HG03280 (cell line): ENCODE measurements around the gene CLDN3.
"Not testable (repeated sequence)": the region's sequence is repeated elsewhere in the genome, so short reads cannot be mapped to it uniquely, and the experiment has no call there.

Experiments
- ATAC-seq: cut with Tn5 transposase; IDR thresholded peaks from one replicate; pipeline ENCODE4 v1.9.1; 2021; ENCODE audit warnings: mild to moderate bottlenecking, moderate library complexity; ENCODE audit not compliant: unreplicated experiment

Gene CLDN3, protein sequence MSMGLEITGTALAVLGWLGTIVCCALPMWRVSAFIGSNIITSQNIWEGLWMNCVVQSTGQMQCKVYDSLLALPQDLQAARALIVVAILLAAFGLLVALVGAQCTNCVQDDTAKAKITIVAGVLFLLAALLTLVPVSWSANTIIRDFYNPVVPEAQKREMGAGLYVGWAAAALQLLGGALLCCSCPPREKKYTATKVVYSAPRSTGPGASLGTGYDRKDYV

DNA sequence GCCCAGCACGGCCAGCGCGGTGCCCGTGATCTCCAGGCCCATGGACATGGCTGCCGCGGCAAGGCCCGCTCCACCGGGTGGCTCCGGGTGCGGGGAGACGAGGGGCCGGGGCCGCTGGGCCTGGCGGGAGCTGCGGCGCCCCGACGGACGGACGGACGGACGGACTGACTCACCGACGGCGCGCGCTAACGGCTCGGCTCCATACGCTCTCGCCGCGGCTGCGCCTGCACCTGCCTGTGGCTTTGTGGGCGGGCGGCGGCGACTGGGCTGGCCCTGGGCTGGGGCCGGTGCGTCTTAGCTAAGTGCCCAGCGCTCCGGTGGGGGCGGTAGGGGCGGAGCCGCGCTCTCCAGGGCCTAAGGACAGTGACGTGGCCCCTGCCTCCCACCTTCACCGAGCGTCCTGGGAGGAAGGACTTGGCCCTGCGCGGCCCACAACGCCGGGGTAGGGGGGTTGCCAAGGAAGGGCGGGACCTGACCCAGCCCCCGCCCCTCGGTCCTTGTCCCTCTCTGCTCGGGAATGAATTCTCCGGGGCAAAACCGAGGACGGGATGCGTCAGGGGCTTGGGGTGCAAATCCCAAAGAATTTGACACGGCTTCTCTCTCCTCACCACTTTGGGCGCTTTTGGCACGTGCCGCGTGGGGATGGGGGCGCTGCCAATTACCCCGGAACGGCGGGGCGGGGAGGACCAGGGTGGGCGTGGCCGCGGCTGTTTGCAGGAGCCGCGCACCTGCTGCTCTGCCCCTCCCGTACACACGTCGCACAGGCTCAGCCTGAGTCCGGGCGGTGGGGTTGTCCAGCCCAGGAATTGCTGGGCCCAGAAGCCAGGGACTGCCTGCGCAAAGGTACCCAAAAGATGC, at the start of gene CLDN3:
Gene CLDN3 (minus strand): TSS at position 269 of the 858 bp plus-strand sequence. CDS start 221 bp downstream, at position 48.
- ATAC-seq = no peak

DNA sequence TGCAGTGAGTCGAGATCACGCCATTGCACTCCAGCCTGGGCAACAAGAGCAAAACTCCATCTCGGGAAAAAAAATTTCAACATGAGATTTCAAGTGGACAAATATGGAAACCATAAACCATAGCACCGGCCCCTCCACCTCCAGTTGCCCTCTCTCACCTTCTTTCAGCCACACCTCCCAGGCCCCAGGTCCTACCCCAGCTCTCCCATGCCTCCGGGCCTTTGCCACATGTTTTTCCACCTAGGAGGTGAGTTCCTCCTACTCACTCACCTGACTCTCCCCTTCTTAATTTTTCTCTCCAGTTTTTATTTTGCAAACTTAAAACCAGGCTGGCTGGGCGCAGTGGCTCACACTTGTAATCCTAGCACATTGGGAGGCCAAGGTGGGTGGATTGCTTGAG, 47.1 kb upstream of the CLDN3 start:
- no peak for ATAC-seq

DNA sequence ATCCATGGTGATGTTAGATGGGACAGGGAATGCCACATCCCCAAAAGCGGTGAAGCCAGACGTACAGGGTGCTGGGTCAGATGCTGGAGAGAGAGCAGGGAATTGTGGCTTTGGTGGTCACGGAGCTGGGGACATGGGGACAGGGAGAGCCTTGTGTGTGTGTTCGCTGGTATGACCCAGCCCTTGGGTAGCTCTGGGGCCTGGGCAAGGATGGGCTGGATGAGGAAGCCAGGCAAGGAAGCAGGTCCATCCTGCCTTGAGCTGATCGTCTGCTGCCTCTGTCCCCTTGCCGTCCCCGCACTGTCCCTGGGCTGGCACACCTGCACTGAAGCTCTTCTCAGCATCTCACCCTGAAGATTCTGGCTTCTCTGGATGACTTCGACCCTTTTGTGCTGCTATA, 45.4 kb upstream of the CLDN3 start:
- ATAC-seq = no peak

DNA sequence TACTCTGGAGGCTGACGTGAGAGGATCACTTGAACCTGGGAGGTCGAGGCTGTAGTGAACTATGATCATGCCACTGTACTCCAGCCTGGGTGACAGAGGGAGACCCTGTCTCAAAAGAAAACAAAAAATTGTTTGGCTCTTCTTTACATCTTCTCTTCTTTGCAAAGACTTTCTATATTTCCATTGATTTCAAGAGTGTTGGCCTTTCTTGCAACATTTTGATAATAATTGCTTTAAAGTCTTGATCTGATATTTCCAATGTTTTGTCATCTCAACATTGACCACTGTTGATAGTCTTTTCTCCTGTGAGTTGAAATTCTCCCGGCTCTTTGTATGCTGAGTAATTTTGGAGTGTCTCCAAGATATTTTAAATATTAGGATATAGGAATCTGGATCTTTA, 42.9 kb upstream of the CLDN3 start:
- no peak for ATAC-seq

DNA sequence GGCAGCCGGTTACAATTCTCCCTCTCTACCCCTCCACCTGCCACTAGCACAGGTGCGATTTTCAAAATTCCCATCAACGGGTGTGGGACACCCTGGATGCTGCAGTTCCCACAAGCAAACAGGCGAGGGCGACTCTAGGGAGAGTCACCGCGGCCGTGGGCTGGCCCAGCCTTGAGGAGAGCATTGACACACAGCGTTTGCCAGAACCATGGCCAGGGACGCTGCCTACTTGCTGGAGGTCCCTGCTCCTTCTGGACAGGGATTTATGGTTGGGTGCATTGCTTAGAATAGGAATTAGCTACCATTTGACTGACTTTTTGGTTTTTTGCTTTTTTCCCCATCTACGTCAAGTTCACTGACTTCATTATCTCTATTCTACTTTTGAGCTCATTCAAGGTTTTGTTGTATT, 41.7 kb upstream of the CLDN3 start:
- no peak for ATAC-seq

DNA sequence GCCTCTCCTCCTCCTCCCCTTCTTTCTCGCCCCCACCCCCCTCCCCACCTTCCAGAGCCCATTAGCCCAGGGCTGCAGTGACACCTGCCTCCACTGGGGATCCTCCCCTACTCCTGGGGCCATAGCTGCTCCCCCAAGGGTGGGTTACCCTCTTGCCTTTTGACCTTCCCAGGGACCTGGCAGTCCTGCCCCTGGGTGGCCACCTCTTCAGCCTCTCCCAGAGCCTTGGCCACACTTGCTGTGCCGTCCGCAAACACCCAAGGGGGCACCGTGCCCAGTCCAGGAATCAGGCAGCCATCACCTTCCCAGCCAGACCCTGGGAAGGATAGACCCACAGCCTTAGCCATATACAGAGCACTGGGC, 40.9 kb upstream of the CLDN3 start:
- no peak for ATAC-seq

DNA sequence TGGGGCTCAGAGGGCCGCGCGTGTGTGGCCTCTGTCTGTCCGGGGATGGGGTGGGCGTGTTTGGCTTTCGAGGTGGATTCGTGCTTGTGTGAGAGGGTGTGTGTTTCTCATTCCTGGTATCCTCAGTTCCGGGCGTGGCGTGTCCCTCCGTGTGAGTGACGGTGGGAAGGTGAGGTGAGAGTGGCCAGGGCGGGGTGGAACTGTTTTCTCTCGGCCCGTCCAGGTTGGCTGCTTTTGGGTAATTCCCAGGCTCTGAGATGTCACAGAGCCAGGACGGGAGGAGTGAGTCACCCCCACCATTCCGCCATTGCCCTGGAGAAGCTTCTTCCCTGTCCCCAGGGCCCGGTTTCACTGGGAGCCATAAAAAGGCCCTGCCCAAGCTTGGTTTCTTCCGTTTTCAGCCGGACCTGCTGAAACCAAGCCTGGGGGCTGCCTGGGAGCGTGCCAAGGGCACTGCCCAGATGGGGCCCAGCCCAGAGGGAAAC, 39.4 kb upstream of the CLDN3 start:
- ATAC-seq = no peak

DNA sequence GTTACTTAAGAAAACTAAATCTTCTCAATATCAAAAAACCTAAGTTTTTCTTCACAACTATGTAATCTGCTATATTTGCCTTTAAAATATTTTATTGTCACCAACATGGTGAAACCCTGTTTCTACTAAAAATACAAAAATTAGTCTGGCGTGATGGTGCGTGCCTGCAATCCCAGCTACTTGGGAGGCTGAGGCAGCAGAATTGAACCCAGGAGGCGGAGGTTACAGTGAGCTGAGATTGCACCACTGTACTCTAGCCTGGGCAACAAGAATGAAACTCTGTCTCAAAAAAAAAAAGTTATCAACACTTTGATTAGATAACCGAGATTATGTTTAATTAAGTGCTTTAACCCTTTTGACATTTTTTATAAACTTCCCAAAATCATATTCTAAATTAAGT, 32.4 kb upstream of the CLDN3 start:
- no peak for ATAC-seq

DNA sequence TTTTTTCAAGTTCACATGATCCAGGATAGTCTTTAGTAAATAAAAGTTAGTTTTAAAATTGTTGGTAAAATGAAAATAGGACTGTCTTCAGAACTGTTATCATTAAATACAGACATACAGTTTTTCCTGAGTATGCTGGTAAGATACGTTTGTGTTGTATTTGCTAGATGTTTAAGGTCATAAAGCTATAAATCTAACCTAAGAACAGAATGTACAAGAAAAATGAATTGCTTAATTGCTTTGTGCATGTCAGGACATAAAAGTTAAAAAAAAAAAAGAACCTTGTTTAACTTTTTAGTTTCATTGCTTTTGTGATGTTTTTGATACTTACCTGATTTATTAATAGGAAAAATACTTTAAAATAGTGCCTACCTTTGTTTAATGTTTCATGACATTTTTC, 31.5 kb upstream of the CLDN3 start:
- no peak for ATAC-seq

DNA sequence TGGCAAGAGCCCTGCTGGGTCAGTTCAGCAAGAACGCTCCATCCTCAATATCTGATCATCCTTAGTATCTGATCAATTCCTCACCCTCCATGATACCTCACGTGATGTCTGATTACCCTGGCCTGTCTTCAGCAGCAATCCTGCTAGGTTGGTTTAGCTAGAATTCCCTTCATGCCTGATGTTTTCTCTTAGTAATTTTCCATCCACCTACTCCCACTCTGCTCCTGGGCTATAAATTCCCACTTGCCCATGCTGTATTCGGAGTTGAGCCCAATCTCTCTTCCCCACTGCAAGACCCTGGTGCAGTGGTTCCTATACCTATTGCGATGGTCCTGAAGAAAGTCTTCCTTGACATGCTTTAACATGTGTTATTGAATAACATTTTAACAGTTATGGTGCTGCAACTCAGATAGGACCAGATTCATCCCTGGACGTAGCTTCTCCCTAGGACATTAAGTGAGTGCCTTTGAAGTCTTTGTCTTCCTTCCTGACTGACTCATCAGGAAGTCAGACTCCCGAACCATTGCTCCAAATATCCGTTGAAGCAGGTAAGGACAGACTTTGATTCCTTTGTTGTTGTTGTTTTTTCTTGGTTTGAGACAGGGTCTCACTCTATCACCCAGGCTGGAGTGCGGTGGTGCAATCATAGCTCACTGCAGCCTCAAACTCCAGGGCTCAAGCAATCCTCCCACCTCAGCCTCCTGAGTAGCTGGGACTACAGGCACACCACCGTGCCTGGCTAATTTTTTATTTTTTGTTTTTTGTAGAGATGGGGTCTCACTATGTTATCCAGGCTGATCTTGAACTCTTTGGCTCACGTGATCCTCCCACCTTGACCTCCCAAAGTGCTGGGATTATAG, 29.4 kb upstream of the CLDN3 start:
- no peak for ATAC-seq

DNA sequence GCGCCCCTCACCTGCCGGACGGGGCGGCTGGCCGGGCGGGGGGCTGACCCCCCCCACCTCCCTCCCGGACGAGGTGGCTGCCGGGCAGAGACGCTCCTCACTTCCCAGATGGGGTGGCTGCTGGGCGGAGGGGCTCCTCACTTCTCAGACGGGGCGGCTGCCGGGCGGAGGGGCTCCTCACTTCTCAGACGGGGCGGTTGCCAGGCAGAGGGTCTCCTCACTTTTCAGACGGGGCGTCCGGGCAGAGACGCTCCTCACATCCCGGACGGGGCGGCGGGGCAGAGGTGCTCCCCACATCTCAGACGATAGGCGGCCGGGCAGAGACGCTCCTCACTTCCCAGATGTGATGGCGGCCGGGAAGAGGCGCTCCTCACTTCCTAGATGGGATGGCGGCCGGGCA, 27.1 kb upstream of the CLDN3 start:
- ATAC-seq = not testable (repeated sequence)

DNA sequence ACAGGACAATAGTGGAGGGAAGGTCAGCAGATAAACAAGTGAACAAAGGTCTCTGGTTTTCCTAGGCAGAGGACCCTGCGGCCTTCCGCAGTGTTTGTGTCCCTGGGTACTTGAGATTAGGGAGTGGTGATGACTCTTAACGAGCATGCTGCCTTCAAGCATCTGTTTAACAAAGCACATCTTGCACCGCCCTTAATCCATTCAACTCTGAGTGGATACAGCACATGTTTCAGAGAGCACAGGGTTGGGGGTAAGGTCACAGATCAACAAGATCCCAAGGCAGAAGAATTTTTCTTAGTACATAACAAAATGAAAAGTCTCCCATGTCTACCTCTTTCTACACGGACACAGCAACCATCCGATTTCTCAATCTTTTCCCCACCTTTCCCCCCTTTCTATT, 26.6 kb upstream of the CLDN3 start:
- not testable (repeated sequence) for ATAC-seq

DNA sequence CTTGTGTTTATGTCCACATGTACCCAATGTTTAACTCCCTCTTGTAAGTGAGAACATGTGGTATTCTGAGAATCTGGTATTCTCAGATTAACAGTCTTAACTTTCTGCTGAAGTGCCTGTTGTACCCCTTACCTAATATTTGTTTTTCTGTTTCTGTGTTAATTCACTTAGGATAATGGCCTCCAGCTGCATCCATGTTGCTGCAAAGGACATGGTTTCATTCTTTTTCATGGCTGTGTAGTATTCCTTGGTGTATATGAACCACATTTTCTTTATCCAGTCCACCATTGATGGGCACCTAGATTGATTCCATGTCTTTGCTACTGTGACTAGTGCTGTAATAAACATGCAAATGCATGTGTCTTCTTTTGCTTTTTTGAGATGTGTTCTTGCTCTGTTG, 25.1 kb upstream of the CLDN3 start:
- not testable (repeated sequence) for ATAC-seq

DNA sequence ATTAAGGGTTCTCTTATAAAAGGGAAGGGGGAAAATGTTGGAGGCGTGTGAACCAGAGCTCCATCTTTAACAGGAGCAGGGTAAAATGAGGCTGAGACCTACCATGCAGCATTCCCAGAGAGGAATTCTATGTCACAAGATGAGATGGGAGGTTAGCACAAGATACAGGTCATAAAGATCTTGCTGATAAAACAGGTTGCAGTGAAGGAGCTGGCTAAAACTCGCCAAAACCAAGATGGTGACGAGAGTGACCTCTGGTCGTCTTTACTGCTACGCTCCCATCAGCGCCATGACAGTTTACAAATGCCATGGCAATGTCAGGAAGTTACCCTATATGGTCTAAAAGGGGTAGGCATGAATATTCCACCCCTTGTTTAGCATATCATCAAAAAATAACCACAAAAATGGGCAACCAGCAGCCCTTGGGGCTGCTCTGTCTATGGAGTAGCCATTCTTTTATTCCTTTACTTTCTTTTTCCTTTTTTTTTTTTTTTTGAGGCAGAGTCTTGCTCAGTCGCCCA, 21.2 kb upstream of the CLDN3 start:
- ATAC-seq = not testable (repeated sequence)

DNA sequence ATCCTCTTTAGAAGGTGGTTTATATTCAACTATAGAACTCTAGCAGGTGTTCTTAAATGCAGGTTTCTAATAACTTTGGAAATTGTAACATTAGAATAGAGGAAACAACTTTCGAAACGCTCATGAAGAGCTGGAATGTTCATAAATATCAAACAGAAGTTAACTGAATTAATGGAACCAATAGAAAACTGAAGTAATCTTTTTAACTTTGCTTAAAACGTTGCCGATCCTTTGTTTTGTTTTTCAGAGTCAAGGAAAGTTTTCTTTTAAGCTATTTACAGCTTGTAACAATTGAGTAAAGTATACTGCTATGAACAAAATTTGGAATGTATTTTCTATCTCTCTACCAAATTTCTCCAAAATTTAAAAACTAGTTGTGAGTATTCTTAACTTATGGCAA, 19.0 kb upstream of the CLDN3 start:
- no peak for ATAC-seq

DNA sequence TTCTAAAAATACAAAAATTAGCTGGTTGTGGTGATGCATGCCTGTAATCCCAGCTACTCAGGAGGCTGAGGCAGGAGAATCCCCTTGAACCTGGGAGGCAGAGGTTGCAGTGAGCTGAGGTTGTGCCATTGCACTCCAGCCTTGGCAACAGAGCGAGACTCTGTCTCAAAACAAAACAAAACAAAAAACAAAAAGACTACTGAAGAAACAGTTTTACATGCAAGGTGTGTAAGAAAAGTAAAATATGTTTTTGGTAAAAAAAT, 17.6 kb upstream of the CLDN3 start:
- ATAC-seq = not testable (repeated sequence)

DNA sequence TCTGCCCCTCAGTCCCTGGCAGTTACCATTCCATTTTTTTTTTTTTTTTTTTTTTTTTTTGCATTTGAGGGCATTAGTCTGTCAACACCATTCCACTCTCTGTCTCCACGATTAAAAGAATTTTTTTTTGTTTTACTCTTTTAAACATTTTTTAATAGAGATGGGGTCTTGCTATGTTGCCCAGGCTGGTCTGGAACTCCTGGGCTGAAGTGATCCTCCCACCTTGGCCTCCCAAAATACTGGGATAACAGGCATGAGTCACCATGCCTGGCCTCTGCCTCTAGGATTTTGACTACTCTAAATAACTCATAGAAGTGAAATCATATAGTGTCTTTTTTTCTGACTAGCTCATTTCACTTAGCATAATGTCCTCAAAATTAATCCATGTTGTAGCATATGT, 16.5 kb upstream of the CLDN3 start:
- no peak for ATAC-seq

DNA sequence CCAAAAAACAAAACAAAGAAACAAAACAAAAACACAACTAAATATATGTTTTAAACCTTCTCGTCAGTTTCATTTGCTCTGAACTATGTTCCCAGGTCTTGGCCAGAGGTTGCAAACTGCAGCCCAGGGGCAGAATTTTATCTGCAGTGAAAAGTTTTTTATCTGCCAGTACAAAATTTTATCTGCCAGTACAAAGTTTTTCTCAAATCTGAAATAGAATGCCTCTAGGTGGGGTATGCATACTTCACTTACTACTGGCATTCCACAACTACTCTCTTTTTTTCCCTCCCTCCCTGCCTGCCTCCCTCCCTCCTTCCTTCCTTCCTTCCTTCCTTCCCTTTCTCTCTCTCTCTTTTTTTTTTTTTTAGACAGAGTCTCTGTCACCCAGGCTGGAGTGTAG, 9.4 kb upstream of the CLDN3 start:
- ATAC-seq = no peak

DNA sequence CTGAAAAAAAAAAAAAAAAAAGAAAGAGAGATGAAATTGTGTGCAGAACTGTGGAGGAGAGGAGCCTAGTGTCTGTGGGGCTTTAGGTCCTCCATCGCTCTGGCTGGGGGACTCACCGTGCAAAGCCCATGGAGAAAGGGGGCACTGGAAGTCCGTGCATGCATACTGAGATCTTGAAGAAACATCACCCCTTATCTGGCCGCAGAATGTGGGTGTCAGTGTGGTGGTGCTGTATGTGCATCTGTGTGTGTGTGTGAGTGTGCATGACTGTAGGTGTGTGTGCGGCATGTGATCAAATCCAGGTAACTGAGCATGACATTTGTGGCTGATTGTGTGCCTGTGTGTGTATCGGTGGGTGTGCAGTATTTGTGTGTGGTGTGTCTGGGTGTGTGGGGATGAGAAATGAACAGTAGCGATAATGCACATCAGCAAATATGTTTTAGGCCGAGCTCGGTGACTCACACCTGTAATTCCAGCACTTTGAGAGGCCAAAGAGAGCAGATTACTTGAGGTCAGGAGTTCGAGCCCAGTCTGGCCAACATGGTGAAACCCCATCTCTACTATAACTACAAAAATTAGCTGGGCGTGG, 8.8 kb upstream of the CLDN3 start:
- no peak for ATAC-seq

DNA sequence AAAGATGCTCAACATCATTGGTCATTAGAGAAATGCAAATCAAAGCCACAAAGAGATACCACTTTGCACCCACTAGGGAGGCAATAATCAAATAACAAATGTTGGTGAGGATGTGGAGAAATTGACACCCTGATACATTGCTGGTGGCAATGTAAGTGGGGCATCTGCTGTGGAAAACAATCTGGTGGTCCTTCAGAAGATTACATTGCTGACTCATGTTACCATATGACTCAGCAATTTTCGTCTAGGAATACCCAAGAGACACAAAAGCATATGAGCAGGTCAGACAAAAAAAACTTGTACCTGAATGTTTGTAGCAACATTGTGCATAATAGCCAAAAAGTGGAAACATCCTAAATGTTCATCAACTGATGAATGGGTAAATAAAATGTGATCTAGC, 4.9 kb upstream of the CLDN3 start:
- no peak for ATAC-seq
